ENCODE results near the gene ATP6V1G1.

DNA sequence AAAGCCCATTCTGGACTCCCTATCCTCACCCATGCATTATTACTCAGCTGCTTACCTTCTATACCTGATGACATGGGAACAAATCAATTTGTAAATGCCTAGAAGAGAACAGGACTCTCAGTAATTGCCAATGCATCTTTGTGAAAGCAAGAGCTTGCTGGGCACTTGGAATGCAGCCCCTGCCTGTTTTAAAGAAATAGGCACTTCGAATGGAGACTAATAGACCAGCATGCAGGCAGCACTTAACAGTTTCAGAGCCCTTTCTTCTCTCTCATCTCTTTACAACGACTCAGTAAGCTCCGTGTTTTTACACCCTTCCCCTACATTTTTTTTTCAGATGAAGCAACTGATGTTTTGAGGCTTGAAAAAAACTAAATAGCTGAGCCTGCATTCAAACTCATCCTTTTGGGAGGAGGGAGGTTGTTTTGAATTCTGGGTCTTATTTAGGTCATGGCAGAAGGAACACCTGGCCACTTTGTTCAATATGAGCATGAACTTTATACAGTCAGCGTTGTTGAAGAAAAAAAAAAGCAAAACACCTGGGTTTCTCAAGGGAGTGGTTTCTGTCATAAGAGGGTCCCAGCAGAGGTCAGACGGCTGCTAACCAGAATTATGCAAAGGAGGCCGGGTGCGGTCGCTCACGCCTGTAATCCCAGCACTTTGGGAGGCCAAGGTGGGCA is 47.7 kb upstream of the ATP6V1G1 start:
- TF ChIP-seq CTCF (conservative IDR thresholded peaks at IDR 0.05; ENCODE audit: low read length) (no peak), EZH2phosphoT487 (IDR thresholded peaks at IDR 0.05; ENCODE audit: borderline replicate concordance, low read depth, low read length) (no peak)

Data from OCI-LY7 (cell line).